Osteocyte (in vitro differentiated cells): Measurements from ENCODE around the gene DNAJC5. TPM values are rescaled to one million over a fixed set of nuclear protein-coding genes. Genes with fewer than 3 reads are reported as not detected.

Experiments used
- DNase-seq: peaks from one replicate; pipeline ENCODE4 v3.0.0; 2021; ENCODE audit warnings: mixed read lengths; ENCODE audit not compliant: unreplicated experiment; ENCODE audit errors: extremely low spot score
- H3K27ac Mint-ChIP-seq: one replicate; pipeline ENCODE4 v1.8.0; 2021; ENCODE audit warnings: mild to moderate bottlenecking, mixed read lengths; ENCODE audit not compliant: unreplicated experiment
- H3K27me3 Mint-ChIP-seq: one replicate; pipeline ENCODE4 v1.8.0; 2021; ENCODE audit warnings: mixed read lengths; ENCODE audit not compliant: unreplicated experiment
- H3K36me3 Mint-ChIP-seq: one replicate; pipeline ENCODE4 v1.8.0; 2021; ENCODE audit warnings: mixed read lengths; ENCODE audit not compliant: unreplicated experiment
- H3K4me1 Mint-ChIP-seq: one replicate; pipeline ENCODE4 v1.8.0; 2021; ENCODE audit warnings: mixed read lengths; ENCODE audit not compliant: unreplicated experiment
- H3K4me3 Mint-ChIP-seq: one replicate; pipeline ENCODE4 v1.8.0; 2021; ENCODE audit warnings: mild to moderate bottlenecking, moderate library complexity, mixed read lengths; ENCODE audit not compliant: unreplicated experiment
- H3K9me3 Mint-ChIP-seq: one replicate; pipeline ENCODE4 v1.8.0; 2021; ENCODE audit warnings: mixed read lengths; ENCODE audit not compliant: unreplicated experiment
- total RNA-seq: library from RNA; stranded (reverse); gene quantifications from 2 replicates; pipeline ENCODE4 v1.2.1, GENCODE V29; 2021
- TF ChIP-seq, protein P1 (sequence below): fragments of 200-600 bp; sonication (generic); IDR thresholded peaks from 2 replicates; pipeline ENCODE4 v1.5.0; 2021; ENCODE audit warnings: antibody characterized with exemption, mild to moderate bottlenecking, moderate library complexity

DNAJC5 gene
- total RNA-seq, 1 donor from 2014 or later = 41.2 TPM

DNA sequence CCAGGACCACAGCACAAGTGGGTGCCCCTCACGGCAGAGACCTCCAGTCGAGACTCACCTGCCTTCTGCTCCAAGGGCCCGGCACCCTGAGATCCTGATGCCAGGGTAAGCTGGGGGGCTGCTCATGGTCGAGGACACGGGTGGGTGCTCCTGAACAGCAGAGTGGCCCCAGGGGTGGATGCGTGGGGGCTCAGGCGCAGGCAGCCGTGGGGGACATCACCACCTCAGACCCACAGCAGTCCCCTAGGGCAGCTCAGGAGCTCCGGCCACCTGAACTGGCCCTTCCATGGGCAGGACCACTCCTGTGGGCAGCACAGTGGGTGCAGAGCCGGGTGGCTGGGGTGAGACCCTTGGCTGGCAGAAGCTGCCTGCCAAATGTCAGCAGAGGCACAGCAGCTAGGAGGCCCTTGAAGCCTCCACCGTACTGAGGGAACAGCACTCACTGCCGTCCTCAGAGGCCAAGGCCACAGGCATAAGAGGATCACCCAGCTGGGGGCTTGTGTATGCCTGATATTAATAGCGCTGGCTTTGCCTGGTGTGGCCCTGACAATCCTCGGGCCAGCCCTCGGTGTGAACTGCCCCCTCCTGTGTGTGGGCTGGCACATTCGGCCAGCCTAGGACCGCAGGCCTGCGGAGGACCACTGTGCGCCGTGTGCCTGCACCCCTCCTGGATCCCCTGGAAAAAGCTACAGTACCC is 55.9 kb downstream of the DNAJC5 start:
- H3K36me3 Mint-ChIP-seq = no peaks in the 10 kb centered on the region
- no peak for DNase-seq
- no peaks in the 10 kb centered on the region for H3K27me3 Mint-ChIP-seq
- peaks cover 55% of the 10 kb centered on the region for H3K4me1 Mint-ChIP-seq
- no peak overlapping the region for H3K4me3 Mint-ChIP-seq
- H3K27ac Mint-ChIP-seq = no peak overlapping the region
- no peaks in the 10 kb centered on the region for H3K9me3 Mint-ChIP-seq
- TF ChIP-seq, protein P1, sequence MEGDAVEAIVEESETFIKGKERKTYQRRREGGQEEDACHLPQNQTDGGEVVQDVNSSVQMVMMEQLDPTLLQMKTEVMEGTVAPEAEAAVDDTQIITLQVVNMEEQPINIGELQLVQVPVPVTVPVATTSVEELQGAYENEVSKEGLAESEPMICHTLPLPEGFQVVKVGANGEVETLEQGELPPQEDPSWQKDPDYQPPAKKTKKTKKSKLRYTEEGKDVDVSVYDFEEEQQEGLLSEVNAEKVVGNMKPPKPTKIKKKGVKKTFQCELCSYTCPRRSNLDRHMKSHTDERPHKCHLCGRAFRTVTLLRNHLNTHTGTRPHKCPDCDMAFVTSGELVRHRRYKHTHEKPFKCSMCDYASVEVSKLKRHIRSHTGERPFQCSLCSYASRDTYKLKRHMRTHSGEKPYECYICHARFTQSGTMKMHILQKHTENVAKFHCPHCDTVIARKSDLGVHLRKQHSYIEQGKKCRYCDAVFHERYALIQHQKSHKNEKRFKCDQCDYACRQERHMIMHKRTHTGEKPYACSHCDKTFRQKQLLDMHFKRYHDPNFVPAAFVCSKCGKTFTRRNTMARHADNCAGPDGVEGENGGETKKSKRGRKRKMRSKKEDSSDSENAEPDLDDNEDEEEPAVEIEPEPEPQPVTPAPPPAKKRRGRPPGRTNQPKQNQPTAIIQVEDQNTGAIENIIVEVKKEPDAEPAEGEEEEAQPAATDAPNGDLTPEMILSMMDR = no peak

GRCh38 chr20:63951398-63952209 is 56.7 kb downstream of the DNAJC5 start:
- DNase-seq = no peak
- no peaks in the 10 kb centered on the region for H3K9me3 Mint-ChIP-seq
- peaks cover 55% of the 10 kb centered on the region for H3K4me1 Mint-ChIP-seq
- TF ChIP-seq, protein P1 = no peak
- H3K27ac Mint-ChIP-seq = peak overlapping the region; percentile 14
- no peak overlapping the region for H3K4me3 Mint-ChIP-seq
- no peaks in the 10 kb centered on the region for H3K27me3 Mint-ChIP-seq
- H3K36me3 Mint-ChIP-seq = no peaks in the 10 kb centered on the region

DNA sequence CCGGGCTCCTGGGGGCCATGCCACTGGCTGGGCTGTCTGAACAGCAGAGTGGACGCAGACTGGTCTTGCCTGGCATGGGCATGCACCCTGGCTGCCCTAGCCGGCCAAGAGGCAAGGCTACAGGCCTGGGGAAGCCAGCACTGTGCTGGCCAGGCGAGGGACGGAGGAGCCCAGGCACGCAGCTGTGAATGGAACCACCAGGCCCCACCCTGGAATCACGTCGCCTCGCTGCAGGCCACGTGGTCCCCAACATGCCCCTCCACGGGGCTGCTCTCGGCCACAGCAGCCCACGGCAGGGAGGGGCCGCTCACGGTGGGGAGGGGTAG is 57.2 kb downstream of the DNAJC5 start:
- TF ChIP-seq, protein P1 = no peak
- Mint-ChIP-seq H3K36me3 (no peaks in the 10 kb centered on the region), H3K27ac (no peak overlapping the region), H3K4me3 (no peak overlapping the region), H3K27me3 (no peaks in the 10 kb centered on the region), H3K9me3 (no peaks in the 10 kb centered on the region), H3K4me1 (peaks cover 52% of the 10 kb centered on the region)
- DNase-seq = no peak

GRCh38 chr20:63952769-63953168 is 57.8 kb downstream of the DNAJC5 start:
- Mint-ChIP-seq H3K27ac (no peak overlapping the region), H3K4me1 (peaks cover 52% of the 10 kb centered on the region), H3K4me3 (no peak overlapping the region), H3K36me3 (no peaks in the 10 kb centered on the region), H3K9me3 (no peaks in the 10 kb centered on the region), H3K27me3 (no peaks in the 10 kb centered on the region)
- DNase-seq = no peak
- TF ChIP-seq, protein P1 = no peak

DNA sequence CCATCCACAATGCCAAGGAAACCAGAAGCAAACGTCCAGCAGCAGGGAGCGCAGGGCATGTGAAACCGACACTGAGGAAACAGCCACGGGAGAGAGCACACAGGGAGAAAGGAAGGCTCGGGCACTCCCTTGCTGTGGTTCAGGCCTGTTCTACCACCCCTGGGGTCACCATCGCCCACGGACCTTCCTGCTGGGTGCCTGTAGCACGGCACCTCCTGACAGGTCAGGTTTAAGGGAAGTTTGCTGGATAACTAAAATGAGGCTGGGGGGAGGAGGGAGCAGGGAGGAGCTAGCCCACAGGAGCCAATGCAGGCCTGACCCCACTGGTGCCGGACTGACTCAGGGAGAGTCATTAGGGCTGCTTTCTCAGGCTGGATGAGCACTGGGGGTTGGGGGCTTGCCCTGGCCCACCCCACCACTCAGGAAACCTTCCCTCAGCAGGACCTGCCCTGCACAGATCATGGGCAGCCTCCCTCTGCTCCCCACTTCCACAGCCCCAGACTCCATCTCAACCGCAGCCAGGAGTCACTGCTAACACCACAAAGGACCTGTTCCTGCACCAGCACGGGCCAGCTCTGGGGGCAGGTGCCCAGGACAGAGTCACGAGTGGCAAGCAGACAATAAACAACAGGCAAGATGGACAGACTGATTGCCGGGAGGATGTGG is 59.0 kb downstream of the DNAJC5 start:
- Mint-ChIP-seq H3K36me3 (peaks cover under 1% of the 10 kb centered on the region), H3K27me3 (no peaks in the 10 kb centered on the region), H3K27ac (peak overlapping the region; percentile 57), H3K4me1 (peaks cover 48% of the 10 kb centered on the region), H3K4me3 (peak overlapping the region; percentile 81), H3K9me3 (no peaks in the 10 kb centered on the region)
- no peak for DNase-seq
- TF ChIP-seq, protein P1 = no peak
